HepG2 (cell line): Measurements from ENCODE around the gene MTSS2. TPM values are rescaled to one million over a fixed set of nuclear protein-coding genes. Genes with fewer than 3 reads are reported as not detected.
"Not testable (repeated sequence)": the region's sequence is repeated elsewhere in the genome, so short reads cannot be mapped to it uniquely, and the experiment has no call there.

ENCODE experiments used
- ATAC-seq: fragments of 200-7000 bp; cut with Tn5 transposase; 3 replicates; pipeline ENCODE4 v1.9.1; 2020; ENCODE audit warnings: mild to moderate bottlenecking, moderate library complexity
- BruUV-seq: library from RNA; stranded (reverse); fragments of 400-500 nt; replicated peaks from 2 replicates; lab custom pipeline; 2021; lab: Mats Ljungman, UMichigan
- CTCF ChIA-PET: fragments of 300-600 bp; formaldehyde crosslinking; extraction: SDS; loops from one replicate; lab custom pipeline; 2021; ENCODE audit warnings: low total read pairs, inconsistent platforms, low intra/inter-chr PET ratio; lab: Yijun Ruan, JAX
- POLR2A ChIA-PET: fragments of 350-600 bp; sonication (Branson Sonifier 250); formaldehyde crosslinking; loops from one replicate; lab custom pipeline; 2020; ENCODE audit warnings: antibody characterized with exemption, inconsistent platforms; lab: Yijun Ruan, JAX
- DNase-seq: peaks from one replicate; pipeline ENCODE4 v3.0.0-alpha.2; 2015; ENCODE audit warnings: low spot score
- FAIRE-seq: peaks from 3 replicates; lab custom pipeline; 2011; peaks lifted over from hg19 to GRCh38; lab: Jason Lieb, UNC
- H2AFZ ChIP-seq: one replicate; pipeline ENCODE4 v1.6.1; 2011; ENCODE audit warnings: low read length, inconsistent platforms
- H3K27ac ChIP-seq: fragments of 300-600 bp; 3 replicates; pipeline ENCODE4 v1.8.0; 2011; ENCODE audit warnings: mixed run types, mild to moderate bottlenecking, mixed read lengths, low read length, inconsistent platforms; ENCODE audit not compliant: insufficient read depth; ENCODE audit errors: extremely low read length
- H3K27me3 ChIP-seq, 2 experiments: fragments of 200-600 bp in 1 of 2; 2 replicates in 1 of 2; 3 replicates in 1 of 2; pipeline versions ENCODE4 v1.6.0 to v1.8.0; 2011; ENCODE audit warnings: low read length in 2 of 2, mild to moderate bottlenecking in 2 of 2, moderate library complexity in 2 of 2, inconsistent platforms in 1 of 2; ENCODE audit not compliant: insufficient read depth in 2 of 2, control insufficient read depth in 1 of 2
- H3K36me3 ChIP-seq, 2 experiments: fragments of 200-600 bp in 1 of 2; replicated peaks in 1 of 2; 2 replicates in 1 of 2; 3 replicates in 1 of 2; pipeline versions ENCODE4 v1.5.1 to v1.8.0; 2011; ENCODE audit warnings: low read length in 2 of 2, inconsistent platforms in 1 of 2; ENCODE audit not compliant: insufficient read depth in 2 of 2, control insufficient read depth in 1 of 2
- H3K4me1 ChIP-seq: 2 replicates; pipeline ENCODE4 v1.5.1; 2012; ENCODE audit warnings: low read length, inconsistent platforms; ENCODE audit not compliant: insufficient read depth
- H3K4me2 ChIP-seq: 2 replicates; pipeline ENCODE4 v1.6.0; 2011; ENCODE audit warnings: low read depth, low read length, inconsistent platforms
- H3K4me3 ChIP-seq, 3 experiments: fragments of 200-600 bp in 1 of 3; sonication (generic), shearing (Covaris generic) in 1 of 3; replicated peaks in 1 of 3; 2 replicates each; pipeline ENCODE4 v1.5.1; 2011 to 2016; ENCODE audit warnings: low read length in 3 of 3, inconsistent platforms in 2 of 3, low read depth in 2 of 3, mild to moderate bottlenecking in 2 of 3, control low read depth in 1 of 3, mixed read lengths in 1 of 3; ENCODE audit not compliant: insufficient read depth in 1 of 3
- H3K79me2 ChIP-seq: one replicate; pipeline ENCODE4 v1.6.1; 2011; ENCODE audit warnings: low read length, inconsistent platforms; ENCODE audit not compliant: insufficient read depth
- H3K9ac ChIP-seq: 2 replicates; pipeline ENCODE4 v1.6.0; 2011; ENCODE audit warnings: mild to moderate bottlenecking, low read depth, low read length, inconsistent platforms; ENCODE audit not compliant: insufficient read depth
- H3K9me3 ChIP-seq: 2 replicates; pipeline ENCODE4 v1.5.1; 2012; ENCODE audit warnings: mild to moderate bottlenecking, low read length
- H4K20me1 ChIP-seq: 2 replicates; pipeline ENCODE4 v1.6.0; 2011; ENCODE audit warnings: inconsistent platforms, mild to moderate bottlenecking, low read length, moderate library complexity; ENCODE audit not compliant: insufficient read depth
- ZNF615 ChIP-seq: sonication (generic); formaldehyde crosslinking; IDR thresholded peaks from 2 replicates; pipeline ENCODE4 v1.5.0; 2020; ENCODE audit warnings: mild to moderate bottlenecking, missing genetic modification reagents, borderline replicate concordance
- ZNF660 ChIP-seq: sonication (generic); formaldehyde crosslinking; IDR thresholded peaks from 2 replicates; pipeline ENCODE4 v1.5.1; 2020; ENCODE audit warnings: mild to moderate bottlenecking, low read depth, missing genetic modification reagents, borderline replicate concordance
- ZNF770 ChIP-seq: sonication (generic); formaldehyde crosslinking; IDR thresholded peaks from 2 replicates; pipeline ENCODE4 v1.5.0; 2020; ENCODE audit warnings: mild to moderate bottlenecking, missing genetic modification reagents
- WGBS: methylation state at CpG from one replicate; pipeline ENCODE4 v1.1.6; 2017; ENCODE audit warnings: low lambda C conversion rate; 5-methylcytosine and 5-hydroxymethylcytosine counted together
- in situ Hi-C: cut with HindIII; loops from 2 replicates; pipeline ENCODE4 v1.10.0; 2017; ENCODE audit warnings: low pct_unique_long_range_greater_than_20kb; ENCODE audit not compliant: extremely low pct_ligation_motif_present
- intact Hi-C: fragments of 100-400 bp; cut with micrococcal nuclease; formaldehyde crosslinking; loops from one replicate; pipeline ENCODE4 v1.10.0; 2022; ENCODE audit not compliant: unreplicated experiment
- polyA plus RNA-seq, 8 experiments: library from polyadenylated mRNA; depleted of rRNA in 3 of 8; stranded (reverse) in 7 of 8; unstranded in 1 of 8; fragments of >200 nt; fragmentation: Illumina TruSeq in 4 of 8; extraction: Trizol in 4 of 8; gene quantifications; 2 replicates each; pipeline versions ENCODE4 v1.2.1 to v1.2.3, GENCODE V29; 2011 to 2016; ENCODE audit warnings: low read depth in 4 of 8, missing spikeins in 1 of 8, mixed read lengths in 1 of 8; ENCODE audit not compliant: insufficient read depth in 1 of 8
- total RNA-seq, 5 experiments: library from RNA; depleted of rRNA; stranded (reverse); fragments of >200 nt; fragmentation: Illumina TruSeq; extraction: Trizol; gene quantifications; 2 replicates each; pipeline ENCODE4 v1.2.3, GENCODE V29; 2016; ENCODE audit warnings: low read depth in 1 of 5

The MTSS2 gene
- total and polyA plus RNA-seq, 2 of the 13 experiments (the other 11 are each of a cell fraction or from before 2014, with no cell fraction given): 132 to 242 TPM

GRCh38 chr16:70644763-70645597 lies 40.9 kb downstream of the MTSS2 start (continued):
- TF ChIP-seq ZNF615: no peak
- no peak for TF ChIP-seq ZNF660

GRCh38 chr16:70643264-70643663 lies 42.6 kb downstream of the MTSS2 start:
- CTCF ChIA-PET: not testable (repeated sequence)

More at GRCh38 chr16:70643264-70643663, 42.6 kb downstream of the MTSS2 start:
- ATAC-seq, H4K20me1 ChIP-seq, DNase-seq, H3K4me3 ChIP-seq, FAIRE-seq, POLR2A ChIA-PET, BruUV-seq, H3K9me3 ChIP-seq, H3K79me2 ChIP-seq, H3K27ac ChIP-seq, in situ Hi-C loops, H3K4me2 ChIP-seq, intact Hi-C loops, H3K36me3 ChIP-seq, H2AFZ ChIP-seq, H3K9ac ChIP-seq: not testable (repeated sequence)
- 37% methylated on average over 7 of the region's 7 CpGs for WGBS
- peak; percentile 50; the same call in 1 of the 2 replicates for TF ChIP-seq ZNF770 (CRISPR knock-in tag)
- Histone ChIP-seq H3K27me3 (peaks cover 7 to 35% of the 10 kb centered on the region in 2 experiments; a peak in 4 of 5 replicates), H3K4me1 (peaks cover 20% of the 10 kb centered on the region)
